ENCODE data around the gene TBC1D22A.
"Not testable (repeated sequence)": the region's sequence is repeated elsewhere in the genome, so short reads cannot be mapped to it uniquely, and the experiment has no call there.

TBC1D22A gene

DNA sequence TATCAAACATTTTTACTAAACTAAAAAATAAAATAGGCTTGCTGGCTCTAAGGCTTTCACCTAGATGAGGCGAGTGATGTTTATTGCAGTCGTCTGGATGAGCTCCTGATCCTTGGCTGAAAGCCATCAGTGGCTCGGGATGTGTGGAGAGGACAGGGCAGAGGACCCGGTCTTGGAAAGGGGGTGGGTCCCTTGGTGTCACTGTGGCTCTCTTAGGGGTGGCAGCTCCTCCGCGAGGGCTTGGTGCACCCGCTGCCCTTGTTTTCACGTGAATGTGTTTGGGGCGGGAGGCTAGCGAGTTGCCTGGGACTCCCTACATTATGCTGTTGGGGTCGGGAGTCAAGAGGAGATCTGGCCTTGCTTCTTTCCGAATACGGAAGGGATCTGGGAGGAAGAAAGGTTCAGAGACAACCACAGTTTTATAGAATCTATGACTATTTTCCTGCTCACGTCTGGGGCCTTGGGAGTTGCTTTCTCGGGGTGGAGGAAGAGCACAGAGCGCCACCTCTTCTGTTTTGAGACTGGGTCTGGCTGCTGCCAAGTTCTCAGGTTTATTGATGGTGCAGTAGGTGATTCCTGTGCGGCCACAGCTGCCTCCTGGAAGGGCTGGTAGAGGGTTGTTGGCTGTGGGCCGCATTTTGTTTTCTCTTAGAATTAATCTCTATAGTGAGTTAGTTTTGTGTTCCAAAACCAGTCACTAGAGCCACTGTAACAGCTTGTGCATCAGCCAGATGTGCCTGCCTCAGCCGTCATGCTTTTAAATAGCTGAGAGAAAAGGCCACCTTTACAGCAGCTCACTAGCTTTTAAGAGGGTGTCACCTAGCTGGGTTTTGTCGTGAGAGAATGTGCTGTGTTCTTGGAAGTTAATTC, 12.8 kb downstream of the TBC1D22A start:
- no peak for DNase-seq

DNA sequence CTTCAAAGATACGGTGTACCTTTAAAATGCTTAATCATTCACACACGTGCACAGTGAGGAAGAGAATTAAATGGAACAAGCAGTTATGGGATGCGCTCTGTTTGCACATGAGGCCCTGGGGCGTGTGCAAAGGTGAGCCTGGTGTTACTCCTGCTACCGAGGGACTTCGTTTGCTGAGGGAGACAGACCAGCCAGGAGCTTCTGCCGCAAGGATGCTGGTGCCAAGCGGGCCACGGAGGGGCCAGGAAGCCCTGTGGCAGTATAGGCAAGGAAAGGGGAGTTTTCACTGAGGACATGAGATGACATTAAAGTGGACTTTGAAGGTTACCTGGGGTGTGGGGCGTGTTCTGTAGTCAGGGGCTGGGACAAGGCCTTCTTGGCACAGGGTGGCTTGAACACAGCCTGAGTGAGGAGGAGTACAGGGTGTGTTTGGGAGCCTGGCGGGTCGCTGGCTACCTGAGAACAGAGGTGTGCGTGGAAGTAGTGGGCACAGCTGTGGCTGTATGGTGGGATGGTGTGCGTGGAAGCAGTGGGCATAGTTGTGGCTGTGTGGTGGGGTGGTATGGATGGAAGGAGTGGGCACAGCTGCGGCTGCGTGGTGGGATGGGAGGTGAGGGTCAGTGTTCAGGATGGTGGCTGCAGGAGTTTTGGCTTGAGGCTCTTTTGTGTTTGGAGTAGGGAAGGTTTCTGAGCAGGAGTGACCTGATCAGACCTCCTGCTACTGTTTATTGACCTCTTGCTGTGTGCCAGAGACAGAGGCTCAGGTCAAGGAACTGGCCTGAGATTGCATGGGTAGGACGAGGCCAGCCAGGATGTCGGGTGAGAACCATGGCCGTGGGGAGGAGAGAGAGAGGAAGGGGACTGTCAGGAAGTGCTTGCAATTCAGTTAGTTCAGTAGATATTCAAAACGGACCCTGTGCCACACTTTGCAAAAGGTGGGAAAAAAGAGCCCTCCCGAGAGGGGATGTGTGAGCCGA, 13.7 kb downstream of the TBC1D22A start:
- no peak for DNase-seq

DNA sequence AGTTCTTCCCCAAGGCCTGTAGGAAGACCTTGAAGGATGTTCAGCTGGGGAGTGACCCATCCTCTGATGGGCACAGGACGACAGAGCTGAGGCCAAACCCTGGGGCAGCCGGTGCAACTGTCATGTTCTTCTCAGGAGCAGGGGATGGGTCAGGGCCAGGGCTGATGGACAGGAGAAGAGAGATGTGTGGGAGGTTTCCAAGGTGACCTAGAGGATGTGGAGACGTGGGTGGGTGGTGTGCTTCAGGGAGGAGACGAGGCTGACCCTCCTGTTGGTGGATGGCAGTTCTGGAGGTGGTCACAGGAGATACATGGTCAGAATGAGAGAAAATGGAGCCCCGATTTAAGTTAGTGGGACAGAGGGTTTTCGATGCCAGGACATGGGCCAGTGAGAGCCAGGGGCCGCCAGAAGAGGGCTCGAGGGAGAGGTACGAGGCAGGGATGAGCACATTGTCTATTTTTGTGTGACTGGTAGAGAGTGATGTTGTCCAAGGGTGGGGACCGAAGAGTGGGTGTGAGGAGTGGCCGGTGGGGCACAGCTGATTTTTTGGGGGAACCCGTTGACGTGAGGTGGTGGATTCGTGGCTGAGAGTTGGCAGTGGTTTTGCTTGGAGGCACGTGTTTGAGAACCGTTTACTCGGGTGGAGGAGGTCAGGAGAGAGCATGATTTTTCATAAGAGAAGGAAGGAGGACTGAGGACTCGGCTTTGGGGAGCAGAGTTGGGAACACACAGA, 14.6 kb downstream of the TBC1D22A start:
- no peak for DNase-seq

DNA sequence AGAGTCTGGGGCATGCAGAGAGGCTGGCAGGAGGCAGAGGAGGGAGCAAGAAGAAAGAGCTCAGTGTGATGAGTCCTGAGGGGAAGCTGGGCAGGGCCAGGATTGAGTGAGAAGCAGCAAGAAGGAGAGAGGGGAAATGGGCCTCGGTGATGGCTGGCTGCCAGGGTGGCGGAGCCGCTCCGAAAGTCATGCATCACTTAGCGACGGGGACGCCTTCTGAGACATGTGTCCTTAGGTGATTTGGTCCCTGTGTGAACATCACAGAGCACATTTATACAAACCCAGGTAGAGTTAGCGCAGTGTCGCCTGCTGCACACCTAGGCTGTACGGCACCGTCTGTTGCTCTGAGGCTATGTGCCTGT, 15.1 kb downstream of the TBC1D22A start:
- DNase-seq, result no peak

DNA sequence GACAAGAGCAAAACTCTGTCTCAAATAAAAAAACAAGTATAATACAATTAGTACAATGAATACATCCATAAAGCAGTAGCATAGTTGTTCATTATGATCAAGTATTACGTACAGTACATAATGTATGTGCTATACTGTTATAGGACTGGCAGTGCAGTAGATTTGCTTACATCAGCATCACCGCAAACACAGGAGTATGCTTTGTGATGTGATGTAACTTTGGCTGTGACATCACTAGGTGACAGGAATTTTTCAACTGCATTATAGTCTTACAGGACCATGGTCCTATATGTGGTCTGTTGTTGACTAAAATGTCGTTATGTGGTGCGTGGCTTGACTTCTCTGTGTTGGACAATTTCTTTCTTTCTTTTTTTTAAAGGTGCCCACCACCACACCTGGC, 16.6 kb downstream of the TBC1D22A start:
- DNase-seq, result no peak

DNA sequence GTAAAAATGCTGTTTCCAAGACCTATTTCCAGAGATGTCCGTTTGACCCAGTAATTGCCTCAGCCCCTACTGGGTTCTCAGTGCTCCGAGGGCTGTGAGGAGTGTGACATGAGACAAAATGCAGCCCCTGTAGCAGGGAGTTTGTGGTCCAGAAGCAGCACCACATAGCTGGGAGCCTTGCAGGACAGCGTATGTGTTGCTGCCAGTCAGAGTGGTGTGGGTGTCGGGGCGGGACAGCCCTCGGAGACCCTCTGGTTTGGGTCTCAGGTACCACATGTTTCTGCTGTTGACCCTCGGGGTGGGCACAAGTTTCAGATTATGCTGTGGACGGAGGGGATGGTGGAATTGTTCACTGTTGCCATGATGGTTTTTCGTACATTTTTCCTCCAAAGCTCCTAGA, 17.2 kb downstream of the TBC1D22A start:
- no peak for DNase-seq

DNA sequence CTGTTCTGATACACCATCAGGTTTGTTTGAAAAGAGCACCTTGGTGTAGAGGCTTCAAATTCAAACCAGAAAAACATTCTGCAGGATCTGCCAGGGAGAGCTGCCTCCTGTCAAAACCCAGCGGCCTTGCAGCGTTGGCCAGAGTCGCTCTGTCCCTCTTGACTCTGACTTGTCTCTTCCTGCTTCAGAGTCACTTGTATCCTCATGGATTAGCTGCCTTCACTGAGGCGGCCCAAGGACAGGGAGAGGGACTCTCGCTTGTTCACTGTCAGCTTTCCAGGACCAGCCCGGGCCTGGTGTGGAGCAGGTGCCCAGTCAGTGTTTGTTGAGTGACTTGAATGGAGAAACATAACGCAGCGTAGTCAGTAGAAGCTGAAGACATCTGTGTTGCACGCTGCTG, 18.0 kb downstream of the TBC1D22A start:
- no peak for DNase-seq

DNA sequence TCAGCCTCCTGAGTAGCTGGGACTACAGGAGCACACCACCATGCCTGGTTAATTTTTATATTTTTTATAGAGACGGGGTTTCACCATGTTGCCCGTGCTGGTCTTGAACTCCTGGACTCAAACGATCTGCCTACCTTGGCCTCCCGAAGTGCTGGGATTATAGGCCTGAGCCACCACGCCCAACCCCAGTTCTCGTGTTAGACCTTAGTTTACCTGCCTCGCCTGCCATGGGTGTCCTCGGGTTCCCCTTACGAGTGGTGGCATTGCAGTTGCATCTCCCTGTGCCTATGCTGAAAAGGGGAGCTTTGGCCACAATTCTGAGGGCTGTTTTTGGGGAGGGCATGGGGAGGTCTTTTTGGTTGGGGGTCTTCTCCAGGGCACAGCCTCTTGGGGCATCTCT, 18.8 kb downstream of the TBC1D22A start:
- no peak for DNase-seq

DNA sequence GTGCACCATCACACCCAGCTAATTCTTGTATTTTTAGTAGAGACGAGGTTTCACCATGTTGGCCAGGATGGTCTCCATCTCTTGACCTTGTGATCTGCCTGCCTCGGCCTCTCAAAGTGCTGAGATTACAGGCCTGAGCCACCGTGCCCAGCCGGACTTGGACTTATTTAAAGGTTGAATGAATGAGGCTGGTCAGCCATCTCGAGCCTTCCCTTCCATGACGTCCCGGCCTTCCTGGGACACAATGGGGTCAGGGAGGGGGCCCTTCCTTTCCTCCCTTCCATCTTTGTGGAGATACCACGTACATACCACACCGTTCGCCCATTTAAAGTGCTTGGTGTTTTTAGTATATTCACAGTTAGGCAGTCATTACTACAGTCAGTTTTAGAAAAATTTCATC, 19.8 kb downstream of the TBC1D22A start:
- DNase-seq, result not testable (repeated sequence)

DNA sequence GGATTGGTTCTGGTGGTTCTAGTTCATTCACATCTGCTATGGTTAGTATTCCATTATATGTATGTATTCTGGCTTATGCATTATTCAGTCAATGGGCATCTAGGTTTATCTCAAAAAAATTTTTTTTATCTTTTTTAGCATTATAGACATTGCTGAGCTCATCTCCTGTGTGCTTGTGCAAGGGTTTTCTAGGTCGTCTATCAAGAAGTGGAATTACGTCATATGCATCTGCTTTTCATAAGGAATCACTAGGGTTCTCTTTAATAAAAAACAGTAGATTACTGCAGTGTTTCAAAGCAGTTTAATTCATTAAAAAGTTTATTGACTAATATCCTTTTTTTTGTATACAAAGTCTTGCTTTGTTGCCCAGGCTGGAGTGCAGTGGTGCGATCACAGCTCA, 21.3 kb downstream of the TBC1D22A start:
- no peak for DNase-seq

DNA sequence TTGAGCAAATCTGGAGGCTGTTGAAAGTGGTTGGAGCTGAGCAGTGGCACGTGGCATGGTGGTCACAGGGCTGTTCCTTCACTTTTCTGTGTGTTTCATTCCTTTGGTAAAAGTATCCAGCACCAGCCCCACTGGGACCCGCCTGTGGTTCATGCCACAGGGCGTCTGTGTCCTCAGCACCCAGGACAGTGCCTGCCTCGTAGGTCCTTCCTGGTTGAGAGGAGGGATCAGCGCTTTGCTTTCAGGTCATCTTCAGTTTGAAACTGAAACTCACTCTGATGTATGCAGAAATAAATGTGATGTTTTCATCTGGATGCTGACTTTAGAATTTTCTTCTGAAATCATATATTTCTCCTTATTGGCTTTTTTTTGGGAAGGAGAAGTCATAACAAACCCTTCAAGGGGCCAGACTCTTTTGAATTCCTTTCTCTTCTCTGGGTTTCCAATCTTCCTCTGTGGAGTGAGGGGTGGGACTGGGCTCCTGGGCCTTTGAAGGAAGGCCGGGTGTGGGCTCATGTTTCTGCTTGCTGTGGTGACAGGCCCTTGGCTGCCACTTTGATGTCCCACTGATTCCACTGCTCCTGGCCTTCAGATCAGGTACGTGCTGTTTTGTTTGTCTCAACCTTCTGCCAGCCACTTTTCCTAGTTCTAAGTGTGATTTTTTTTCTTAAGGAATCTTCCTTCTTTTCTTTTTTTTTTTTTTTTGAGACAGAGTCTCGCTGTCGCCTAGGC, 26.2 kb downstream of the TBC1D22A start:
- DNase-seq, result no peak

DNA sequence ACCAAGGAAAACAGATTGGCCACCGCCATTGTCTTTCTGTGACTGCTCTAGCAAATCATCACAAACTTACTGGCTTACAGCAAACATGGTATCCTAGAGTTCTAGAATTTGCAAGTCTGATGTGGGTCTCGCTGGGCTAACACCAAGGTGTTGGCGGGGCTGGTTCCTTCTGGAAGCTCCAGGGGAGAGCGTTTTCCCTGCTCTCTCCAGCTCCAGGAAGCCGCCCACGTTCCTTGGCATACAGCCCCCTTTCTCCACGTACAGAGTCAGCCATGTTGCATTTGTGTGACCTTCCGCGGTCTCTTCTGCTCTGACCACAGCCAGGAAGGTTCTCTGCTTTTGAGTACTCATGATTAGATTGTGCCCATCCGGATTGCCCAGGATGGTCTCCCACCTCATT, 27.5 kb downstream of the TBC1D22A start:
- no peak for DNase-seq

DNA sequence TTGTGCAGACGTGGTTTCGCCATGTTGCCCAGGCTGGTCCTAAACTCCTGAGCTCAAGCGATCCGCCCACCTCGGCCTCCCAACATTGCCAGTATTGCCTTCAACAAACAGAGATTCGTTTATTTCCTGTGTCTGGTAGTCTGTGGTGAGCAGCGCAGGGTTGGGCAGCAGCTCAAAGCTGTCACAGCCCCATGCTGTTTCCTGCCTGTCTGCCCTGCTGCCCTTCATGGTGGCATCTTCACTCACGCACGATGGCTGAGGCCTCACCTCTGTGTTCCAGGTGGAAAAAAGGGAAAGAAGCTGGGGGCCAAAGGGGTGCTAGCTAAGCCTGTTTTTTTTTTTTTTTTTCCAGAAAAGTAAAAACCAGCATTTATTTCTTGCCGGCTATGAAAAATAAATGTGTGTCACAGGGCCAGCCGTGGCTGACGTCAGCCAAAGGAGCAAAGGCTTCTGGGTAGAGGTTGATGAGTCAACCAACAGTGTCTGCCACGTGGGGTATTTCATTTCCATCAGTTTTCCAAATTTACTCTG, 28.8 kb downstream of the TBC1D22A start:
- no peak for DNase-seq

DNA sequence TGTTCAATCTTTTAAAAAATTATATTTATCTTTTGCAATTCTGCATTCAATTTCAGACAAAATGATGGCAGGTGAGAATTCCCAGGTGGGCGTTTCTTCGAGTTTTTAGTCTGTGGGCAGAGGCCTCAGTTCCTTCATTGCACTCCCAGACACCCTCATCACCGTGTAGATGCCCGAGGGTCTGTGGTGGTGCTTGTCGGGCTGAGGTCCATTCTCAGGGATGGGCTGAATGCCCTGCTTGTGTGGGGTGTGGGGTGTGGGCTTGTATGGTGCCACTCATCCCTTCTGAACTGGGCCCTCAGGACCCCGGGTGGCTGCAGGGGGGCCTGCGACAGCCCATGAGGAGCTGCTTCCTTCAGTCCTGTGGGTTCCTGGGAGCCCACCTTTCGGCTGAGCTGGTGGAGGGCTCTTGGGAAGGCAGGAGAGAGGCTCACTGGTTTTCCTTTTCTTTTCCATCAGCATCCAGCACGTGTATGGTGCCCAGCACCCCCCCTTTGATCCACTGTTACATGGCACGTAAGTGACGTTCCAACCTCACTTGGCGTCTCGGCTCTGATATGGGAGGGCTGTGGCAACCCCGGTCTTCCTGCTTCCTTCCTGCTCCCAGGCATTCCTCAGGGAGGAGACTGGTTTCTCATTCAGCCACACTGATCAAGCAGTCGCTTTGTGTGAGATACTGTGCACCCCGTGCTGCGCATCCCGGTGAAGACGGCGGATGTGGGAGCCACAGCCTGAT, 29.8 kb downstream of the TBC1D22A start:
- DNase-seq, result no peak

DNA sequence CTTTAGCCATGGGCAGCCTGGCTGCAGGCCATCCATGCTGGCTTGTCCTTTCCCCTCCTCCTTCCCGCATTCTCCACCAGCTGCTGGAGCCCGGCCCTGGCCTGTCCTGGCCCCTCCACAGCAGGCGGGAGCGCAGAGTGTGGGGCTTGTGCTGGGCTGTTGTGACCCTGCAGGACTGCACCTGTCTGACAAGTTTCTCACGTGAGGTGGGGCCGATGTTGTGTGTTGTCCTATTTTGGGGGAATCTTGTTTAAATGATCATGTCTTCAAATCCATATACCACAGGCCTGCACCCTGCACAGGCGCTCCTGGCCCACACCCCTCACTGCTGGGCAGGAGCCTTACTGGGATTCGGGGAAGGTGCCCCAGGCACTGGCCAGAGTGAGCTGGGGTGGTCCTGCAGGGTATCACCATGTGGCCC, 30.4 kb downstream of the TBC1D22A start:
- DNase-seq, result no peak

DNA sequence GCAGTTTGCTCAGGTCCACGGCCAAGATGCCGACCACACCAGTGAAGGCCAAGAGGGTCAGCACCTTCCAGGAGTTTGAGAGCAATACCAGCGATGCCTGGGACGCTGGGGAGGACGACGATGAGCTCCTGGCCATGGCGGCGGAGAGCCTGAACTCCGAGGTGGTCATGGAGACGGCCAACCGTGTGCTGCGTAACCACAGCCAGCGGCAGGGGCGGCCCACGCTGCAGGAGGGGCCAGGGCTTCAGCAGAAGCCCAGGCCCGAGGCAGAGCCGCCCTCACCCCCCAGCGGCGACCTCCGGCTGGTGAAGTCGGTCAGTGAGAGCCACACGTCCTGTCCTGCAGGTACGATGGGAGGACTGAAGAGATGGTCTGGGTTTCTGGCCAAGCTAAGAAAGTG, 31.0 kb downstream of the TBC1D22A start:
- no peak for DNase-seq

DNA sequence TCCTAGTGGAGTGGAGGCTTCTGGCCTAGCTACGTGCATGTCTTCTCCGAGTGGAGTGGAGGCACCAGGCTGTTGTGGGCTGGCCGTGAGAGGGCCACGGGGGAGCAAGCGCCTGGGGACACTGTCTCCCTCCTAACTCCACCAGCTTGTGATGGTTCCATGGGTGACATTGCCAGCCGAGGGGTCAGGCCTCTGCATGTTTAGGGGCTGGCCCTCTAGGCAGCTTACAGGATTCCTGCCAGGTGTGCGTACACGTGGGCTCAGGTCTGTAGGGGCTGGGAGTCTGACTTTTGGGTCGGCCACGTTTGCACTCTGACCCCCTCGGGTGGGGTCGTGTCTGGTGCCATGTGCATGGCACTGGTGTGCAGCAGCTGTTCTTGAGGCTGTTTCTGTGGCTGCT, 31.6 kb downstream of the TBC1D22A start:
- no peak for DNase-seq

DNA sequence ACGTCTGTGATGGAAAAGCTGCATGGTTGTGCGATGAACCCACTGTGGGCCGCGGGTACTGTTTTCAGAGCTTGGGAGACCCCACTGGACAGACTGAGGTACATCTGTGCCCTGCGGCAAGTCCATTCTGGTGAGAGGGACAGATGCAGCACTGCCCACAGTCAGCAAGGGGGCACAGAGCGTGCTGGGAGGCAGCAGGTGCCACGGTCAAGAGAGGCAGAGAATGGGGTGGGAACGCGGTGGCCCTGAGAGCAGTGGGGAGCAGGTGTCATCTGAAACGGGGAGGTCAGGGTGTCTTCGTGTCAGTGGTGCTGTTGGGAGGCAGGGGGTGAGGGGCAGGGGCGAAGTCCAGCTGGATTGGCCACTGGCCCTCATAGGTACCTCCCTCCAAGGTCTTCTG, 32.0 kb downstream of the TBC1D22A start:
- no peak for DNase-seq

DNA sequence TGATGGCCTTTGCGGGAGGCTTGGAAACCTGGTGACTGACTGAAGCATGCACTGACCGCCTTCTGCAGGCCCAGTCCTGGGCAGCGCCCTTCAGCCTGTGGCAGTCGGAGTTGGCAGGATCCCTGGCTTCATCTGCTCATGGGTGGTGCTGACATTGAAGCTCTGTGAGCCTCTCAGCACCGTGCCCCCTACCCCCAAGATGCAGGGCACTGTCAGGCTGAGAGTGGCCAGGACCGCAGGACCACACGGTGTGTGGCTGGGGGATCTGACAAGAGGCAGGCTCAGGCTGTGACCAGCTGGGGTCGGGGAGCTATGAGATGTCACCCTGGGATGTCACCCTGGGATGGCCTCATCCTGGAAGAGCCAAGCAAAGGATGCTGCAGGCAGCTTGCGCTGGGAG, 32.7 kb downstream of the TBC1D22A start:
- DNase-seq, result no peak

DNA sequence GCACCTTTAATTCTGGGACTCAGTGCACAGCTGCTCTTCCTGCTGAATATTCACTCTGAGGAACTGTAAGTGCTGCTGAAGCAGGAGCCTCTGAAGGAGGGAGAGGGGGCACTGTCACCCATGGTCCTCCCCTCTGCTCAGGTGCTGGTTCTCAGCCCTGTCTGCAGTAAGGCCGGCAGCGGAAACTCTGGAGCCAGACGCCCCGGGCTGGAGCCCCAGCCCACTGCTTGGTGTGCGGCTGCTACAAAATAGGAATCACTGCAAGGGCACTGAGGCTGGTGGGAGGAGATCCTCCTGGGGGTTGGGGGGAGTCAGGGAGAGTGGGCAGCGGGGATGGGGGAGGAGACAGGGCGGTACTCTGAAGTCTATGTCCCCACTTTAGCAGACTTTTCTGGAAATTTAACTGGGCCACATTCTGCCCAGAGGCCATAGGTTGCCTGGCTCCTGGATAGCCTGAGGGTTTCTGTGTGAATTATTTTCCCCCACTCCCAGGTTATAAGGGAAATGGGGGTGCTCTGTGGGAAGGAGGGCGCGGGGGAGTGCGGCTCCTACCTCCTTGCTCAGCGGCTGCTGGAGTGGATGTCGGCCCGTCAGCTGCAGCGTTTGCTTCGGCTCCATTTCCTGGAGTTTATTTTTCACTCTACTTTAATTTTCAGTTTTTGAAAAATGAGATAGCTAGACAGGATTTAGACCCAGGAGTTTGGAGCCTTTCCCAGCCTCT, 33.6 kb downstream of the TBC1D22A start:
- no peak for DNase-seq

All from NCI-H82 (cell line).